ENCODE results near the gene EMP1. TPM values are rescaled to one million over a fixed set of nuclear protein-coding genes. Genes with fewer than 3 reads are reported as not detected.

The EMP1 gene
- total and polyA plus RNA-seq, 3 experiments from 2014 or later: 0.35 to 12.9 (median 9.6) TPM

- Mint-ChIP-seq H3K9me3 (no peaks in the 10 kb centered on the region), H3K4me1 (peaks cover 0 to 4% (median 0%) of the 10 kb centered on the region in 3 donors), H3K4me3 (no peak overlapping the region), H3K36me3 (no peaks in the 10 kb centered on the region), H3K27me3 (peaks cover 4 to 5% of the 10 kb centered on the region in 2 donors), H3K27ac (no peak overlapping the region)
- ChIA-PET CTCF (no interaction called here), POLR2A (no interaction called here)
- no peak for DNase-seq
- Histone ChIP-seq H3K27me3 (ENCODE audit: insufficient read depth, low read length, poor library complexity, severe bottlenecking) (no peaks in the 10 kb centered on the region), H3K4me3 (ENCODE audit: low read length) (no peak overlapping the region), H3K27ac (ENCODE audit: low read depth, low read length) (no peak overlapping the region), H3K36me3 (ENCODE audit: insufficient read depth, low read length) (no peaks in the 10 kb centered on the region), H3K4me1 (ENCODE audit: insufficient read depth, low read length) (no peaks in the 10 kb centered on the region), H3K9me3 (ENCODE audit: low read length) (no peaks in the 10 kb centered on the region)
Observed at GRCh38 chr12:13154027-13154538, 42.4 kb upstream of the EMP1 start.

GRCh38 chr12:13154831-13155230, 41.7 kb upstream of the EMP1 start:
- Mint-ChIP-seq H3K27me3 (peaks cover 4 to 5% of the 10 kb centered on the region in 2 donors), H3K27ac (no peak overlapping the region)
- CTCF ChIA-PET: no interaction called here

GRCh38 chr12:13156277-13156676, 40.2 kb upstream of the EMP1 start:
- ChIA-PET CTCF (no interaction called here), POLR2A (no interaction called here)
- no peak overlapping the region for H3K4me3 ChIP-seq (ENCODE audit: low read length)
- H3K4me1 ChIP-seq (ENCODE audit: insufficient read depth, low read length): no peaks in the 10 kb centered on the region
- Mint-ChIP-seq H3K4me3 (no peak overlapping the region), H3K27me3 (peaks cover 5 to 11% of the 10 kb centered on the region in 2 donors), H3K27ac (no peak overlapping the region), H3K4me1 (peaks cover 0 to 4% (median 0%) of the 10 kb centered on the region in 3 donors), H3K36me3 (no peaks in the 10 kb centered on the region), H3K9me3 (no peaks in the 10 kb centered on the region)
- no peak for DNase-seq
- H3K27me3 ChIP-seq (ENCODE audit: insufficient read depth, low read length, poor library complexity, severe bottlenecking): no peaks in the 10 kb centered on the region
- no peaks in the 10 kb centered on the region for H3K9me3 ChIP-seq (ENCODE audit: low read length)
- no peaks in the 10 kb centered on the region for H3K36me3 ChIP-seq (ENCODE audit: insufficient read depth, low read length)
- no peak overlapping the region for H3K27ac ChIP-seq (ENCODE audit: low read depth, low read length)

More at GRCh38 chr12:13154831-13155230, 41.7 kb upstream of the EMP1 start:
- no peak overlapping the region for H3K4me3 Mint-ChIP-seq
- no peaks in the 10 kb centered on the region for H3K36me3 ChIP-seq (ENCODE audit: insufficient read depth, low read length)
- no peaks in the 10 kb centered on the region for H3K36me3 Mint-ChIP-seq
- H3K4me1 Mint-ChIP-seq: peaks cover 0 to 4% (median 0%) of the 10 kb centered on the region in 3 donors
- H3K4me3 ChIP-seq (ENCODE audit: low read length): no peak overlapping the region
- DNase-seq: no peak
- no peaks in the 10 kb centered on the region for H3K27me3 ChIP-seq (ENCODE audit: insufficient read depth, low read length, poor library complexity, severe bottlenecking)
- no peak overlapping the region for H3K27ac ChIP-seq (ENCODE audit: low read depth, low read length)
- H3K9me3 Mint-ChIP-seq: no peaks in the 10 kb centered on the region
- no peaks in the 10 kb centered on the region for H3K4me1 ChIP-seq (ENCODE audit: insufficient read depth, low read length)
- no peaks in the 10 kb centered on the region for H3K9me3 ChIP-seq (ENCODE audit: low read length)
- POLR2A ChIA-PET: no interaction called here

DNA sequence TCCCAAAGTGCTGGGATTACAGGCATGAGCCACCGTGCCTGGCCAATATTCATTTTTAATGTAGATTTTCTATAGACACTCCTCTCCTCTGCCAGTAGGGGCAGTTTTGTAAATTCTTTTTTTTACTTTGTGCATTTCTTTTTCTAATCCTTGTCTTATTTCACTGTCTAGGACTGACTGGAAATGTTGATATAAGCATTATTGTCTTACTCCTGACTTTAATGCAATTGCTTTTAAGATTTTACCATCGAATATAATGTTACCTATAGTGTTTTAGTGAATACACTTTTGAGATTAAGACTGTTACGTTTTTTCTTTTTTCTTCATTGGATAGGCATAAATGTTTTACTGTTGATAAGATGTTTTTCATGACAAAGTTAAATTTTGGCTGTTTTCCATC, 35.4 kb upstream of the EMP1 start:
- peaks cover 15 to 20% (median 17%) of the 10 kb centered on the region in 3 donors for H3K4me1 Mint-ChIP-seq
- H3K9me3 Mint-ChIP-seq: no peaks in the 10 kb centered on the region
- Histone ChIP-seq H3K4me1 (ENCODE audit: insufficient read depth, low read length) (peaks cover 16% of the 10 kb centered on the region), H3K27me3 (ENCODE audit: insufficient read depth, low read length, poor library complexity, severe bottlenecking) (no peaks in the 10 kb centered on the region), H3K9me3 (ENCODE audit: low read length) (no peaks in the 10 kb centered on the region), H3K36me3 (ENCODE audit: insufficient read depth, low read length) (no peaks in the 10 kb centered on the region), H3K27ac (ENCODE audit: low read depth, low read length) (no peak overlapping the region), H3K4me3 (ENCODE audit: low read length) (no peak overlapping the region)
- peaks cover 5 to 9% of the 10 kb centered on the region in 2 donors for H3K27me3 Mint-ChIP-seq
- no peak overlapping the region for H3K27ac Mint-ChIP-seq
- no peaks in the 10 kb centered on the region for H3K36me3 Mint-ChIP-seq
- POLR2A ChIA-PET: no interaction called here
- no peak overlapping the region for H3K4me3 Mint-ChIP-seq
- no peak for DNase-seq
- CTCF ChIA-PET: interaction anchor here (0.8 kb wide), 1 partner anchor 10 kb away, joined by 3 read pairs; no protein-coding TSS in a partner anchor

DNA sequence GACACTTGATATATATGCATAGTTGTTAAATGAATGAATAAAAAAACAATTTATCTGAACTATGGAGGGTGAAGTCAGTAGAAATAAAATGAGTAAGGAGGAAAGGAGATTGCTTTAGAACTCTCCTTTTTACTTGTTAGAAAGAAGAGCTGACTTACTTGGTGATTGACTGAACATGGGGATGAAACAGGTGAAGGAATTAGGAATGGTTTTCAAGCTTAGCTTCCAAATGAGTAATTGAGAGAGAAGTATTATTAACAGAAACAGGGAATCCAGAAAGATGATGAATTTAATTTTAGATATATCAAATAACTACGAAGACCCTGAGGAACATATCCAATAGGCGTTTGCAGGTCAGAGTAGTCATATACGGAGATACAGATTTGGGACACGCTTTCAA, 33.6 kb upstream of the EMP1 start:
- no peak overlapping the region for H3K27ac ChIP-seq (ENCODE audit: low read depth, low read length)
- ChIA-PET CTCF (no interaction called here), POLR2A (no interaction called here)
- Mint-ChIP-seq H3K27me3 (peaks cover 0 to 9% of the 10 kb centered on the region in 2 donors), H3K4me3 (no peak overlapping the region), H3K9me3 (peaks cover 0 to 1% (median 0%) of the 10 kb centered on the region in 5 donors), H3K27ac (no peak overlapping the region), H3K4me1 (peaks cover 16 to 24% (median 19%) of the 10 kb centered on the region in 3 donors), H3K36me3 (peaks cover 0 to 1% (median 0%) of the 10 kb centered on the region in 3 donors)
- H3K9me3 ChIP-seq (ENCODE audit: low read length): no peaks in the 10 kb centered on the region
- H3K27me3 ChIP-seq (ENCODE audit: insufficient read depth, low read length, poor library complexity, severe bottlenecking): no peaks in the 10 kb centered on the region
- H3K4me3 ChIP-seq (ENCODE audit: low read length): no peak overlapping the region
- DNase-seq: no peak
- no peaks in the 10 kb centered on the region for H3K36me3 ChIP-seq (ENCODE audit: insufficient read depth, low read length)
- H3K4me1 ChIP-seq (ENCODE audit: insufficient read depth, low read length): peaks cover 22% of the 10 kb centered on the region

- Histone ChIP-seq H3K4me3 (ENCODE audit: low read length) (no peak overlapping the region), H3K4me1 (ENCODE audit: insufficient read depth, low read length) (peaks cover 22% of the 10 kb centered on the region), H3K27me3 (ENCODE audit: insufficient read depth, low read length, poor library complexity, severe bottlenecking) (no peaks in the 10 kb centered on the region), H3K27ac (ENCODE audit: low read depth, low read length) (no peak overlapping the region), H3K9me3 (ENCODE audit: low read length) (no peaks in the 10 kb centered on the region), H3K36me3 (ENCODE audit: insufficient read depth, low read length) (no peaks in the 10 kb centered on the region)
- peaks cover 0 to 4% (median 2%) of the 10 kb centered on the region in 3 donors for H3K36me3 Mint-ChIP-seq
- DNase-seq: no peak
- H3K4me1 Mint-ChIP-seq: peaks cover 16 to 24% (median 19%) of the 10 kb centered on the region in 3 donors
- ChIA-PET POLR2A (no interaction called here), CTCF (interaction anchor here (1.6 kb wide), 1 partner anchor 48 kb away, joined by 5 read pairs; no protein-coding TSS in a partner anchor)
- no peak overlapping the region for H3K4me3 Mint-ChIP-seq
- no peak overlapping the region for H3K27ac Mint-ChIP-seq
- peaks cover 4 to 9% of the 10 kb centered on the region in 2 donors for H3K27me3 Mint-ChIP-seq
- peaks cover 0 to 1% (median 0%) of the 10 kb centered on the region in 5 donors for H3K9me3 Mint-ChIP-seq
Observed at GRCh38 chr12:13163868-13164635, 32.5 kb upstream of the EMP1 start.

GRCh38 chr12:13164921-13165616, 31.5 kb upstream of the EMP1 start:
- peaks cover 0 to 1% (median 0%) of the 10 kb centered on the region in 5 donors for H3K9me3 Mint-ChIP-seq
- no peak overlapping the region for H3K27ac ChIP-seq (ENCODE audit: low read depth, low read length)

More at GRCh38 chr12:13164921-13165616, 31.5 kb upstream of the EMP1 start:
- ChIA-PET CTCF (interaction anchor here (0.9 to 1.6 kb wide), 2 partner anchors 15 to 47 kb away, joined by 3 to 5 read pairs; no protein-coding TSS in a partner anchor), POLR2A (no interaction called here)
- peak overlapping the region in 4 of 7 donors; percentile 9 to 33 (median 23) for H3K4me3 Mint-ChIP-seq
- no peaks in the 10 kb centered on the region for H3K27me3 ChIP-seq (ENCODE audit: insufficient read depth, low read length, poor library complexity, severe bottlenecking)
- peaks cover 8% of the 10 kb centered on the region in 2 donors for H3K27me3 Mint-ChIP-seq
- no peak overlapping the region for H3K4me3 ChIP-seq (ENCODE audit: low read length)
- DNase-seq: no peak
- H3K4me1 Mint-ChIP-seq: peaks cover 16 to 24% (median 19%) of the 10 kb centered on the region in 3 donors
- H3K9me3 ChIP-seq (ENCODE audit: low read length): no peaks in the 10 kb centered on the region
- H3K36me3 Mint-ChIP-seq: peaks cover 0 to 4% (median 2%) of the 10 kb centered on the region in 3 donors
- H3K4me1 ChIP-seq (ENCODE audit: insufficient read depth, low read length): peaks cover 22% of the 10 kb centered on the region
- H3K27ac Mint-ChIP-seq: peak overlapping the region in 4 of 8 donors; percentile 22 to 63 (median 54)
- H3K36me3 ChIP-seq (ENCODE audit: insufficient read depth, low read length): no peaks in the 10 kb centered on the region

Measured in CD8-positive, alpha-beta memory T cell (primary cell).